WTC11 (cell line): ENCODE measurements around the gene AGBL1.

ENCODE experiments used
- KAT7 ChIP-seq: sonication (generic); formaldehyde crosslinking; IDR thresholded peaks from 2 replicates; pipeline ENCODE4 v1.8.1; 2023; ENCODE audit warnings: missing genetic modification reagents, mild to moderate bottlenecking, borderline replicate concordance
- TCF7 ChIP-seq: sonication (generic); formaldehyde crosslinking; IDR thresholded peaks from 2 replicates; pipeline ENCODE4 v1.8.0; 2022; ENCODE audit warnings: mild to moderate bottlenecking, low read depth, missing genetic modification reagents, moderate library complexity
- TF ChIP-seq, protein P1 (sequence below): fragments of 200-600 bp; IDR thresholded peaks from 2 replicates; pipeline ENCODE4 v1.8.0; 2022; ENCODE audit warnings: antibody characterized with exemption
- TF ChIP-seq, protein P2 (sequence below): sonication (generic); formaldehyde crosslinking; IDR thresholded peaks from 2 replicates; pipeline ENCODE4 v1.8.1; 2022; ENCODE audit warnings: missing genetic modification reagents, borderline replicate concordance
- TF ChIP-seq, protein P3 (sequence below): sonication (generic); formaldehyde crosslinking; IDR thresholded peaks from 2 replicates; pipeline ENCODE4 v1.8.1; 2023; ENCODE audit warnings: mild to moderate bottlenecking, missing genetic modification reagents

GRCh38 chr15:86317384-86317740 is 237.7 kb downstream of the AGBL1 start:
- TF ChIP-seq, protein P1, sequence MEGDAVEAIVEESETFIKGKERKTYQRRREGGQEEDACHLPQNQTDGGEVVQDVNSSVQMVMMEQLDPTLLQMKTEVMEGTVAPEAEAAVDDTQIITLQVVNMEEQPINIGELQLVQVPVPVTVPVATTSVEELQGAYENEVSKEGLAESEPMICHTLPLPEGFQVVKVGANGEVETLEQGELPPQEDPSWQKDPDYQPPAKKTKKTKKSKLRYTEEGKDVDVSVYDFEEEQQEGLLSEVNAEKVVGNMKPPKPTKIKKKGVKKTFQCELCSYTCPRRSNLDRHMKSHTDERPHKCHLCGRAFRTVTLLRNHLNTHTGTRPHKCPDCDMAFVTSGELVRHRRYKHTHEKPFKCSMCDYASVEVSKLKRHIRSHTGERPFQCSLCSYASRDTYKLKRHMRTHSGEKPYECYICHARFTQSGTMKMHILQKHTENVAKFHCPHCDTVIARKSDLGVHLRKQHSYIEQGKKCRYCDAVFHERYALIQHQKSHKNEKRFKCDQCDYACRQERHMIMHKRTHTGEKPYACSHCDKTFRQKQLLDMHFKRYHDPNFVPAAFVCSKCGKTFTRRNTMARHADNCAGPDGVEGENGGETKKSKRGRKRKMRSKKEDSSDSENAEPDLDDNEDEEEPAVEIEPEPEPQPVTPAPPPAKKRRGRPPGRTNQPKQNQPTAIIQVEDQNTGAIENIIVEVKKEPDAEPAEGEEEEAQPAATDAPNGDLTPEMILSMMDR: no peak
- TF ChIP-seq, protein P2, sequence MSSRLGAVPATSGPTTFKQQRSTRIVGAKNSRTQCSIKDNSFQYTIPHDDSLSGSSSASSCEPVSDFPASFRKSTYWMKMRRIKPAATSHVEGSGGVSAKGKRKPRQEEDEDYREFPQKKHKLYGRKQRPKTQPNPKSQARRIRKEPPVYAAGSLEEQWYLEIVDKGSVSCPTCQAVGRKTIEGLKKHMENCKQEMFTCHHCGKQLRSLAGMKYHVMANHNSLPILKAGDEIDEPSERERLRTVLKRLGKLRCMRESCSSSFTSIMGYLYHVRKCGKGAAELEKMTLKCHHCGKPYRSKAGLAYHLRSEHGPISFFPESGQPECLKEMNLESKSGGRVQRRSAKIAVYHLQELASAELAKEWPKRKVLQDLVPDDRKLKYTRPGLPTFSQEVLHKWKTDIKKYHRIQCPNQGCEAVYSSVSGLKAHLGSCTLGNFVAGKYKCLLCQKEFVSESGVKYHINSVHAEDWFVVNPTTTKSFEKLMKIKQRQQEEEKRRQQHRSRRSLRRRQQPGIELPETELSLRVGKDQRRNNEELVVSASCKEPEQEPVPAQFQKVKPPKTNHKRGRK (CRISPR knock-in tag): no peak
- TF ChIP-seq TCF7 (CRISPR knock-in tag): no peak
- no peak for TF ChIP-seq KAT7
- TF ChIP-seq, protein P3, sequence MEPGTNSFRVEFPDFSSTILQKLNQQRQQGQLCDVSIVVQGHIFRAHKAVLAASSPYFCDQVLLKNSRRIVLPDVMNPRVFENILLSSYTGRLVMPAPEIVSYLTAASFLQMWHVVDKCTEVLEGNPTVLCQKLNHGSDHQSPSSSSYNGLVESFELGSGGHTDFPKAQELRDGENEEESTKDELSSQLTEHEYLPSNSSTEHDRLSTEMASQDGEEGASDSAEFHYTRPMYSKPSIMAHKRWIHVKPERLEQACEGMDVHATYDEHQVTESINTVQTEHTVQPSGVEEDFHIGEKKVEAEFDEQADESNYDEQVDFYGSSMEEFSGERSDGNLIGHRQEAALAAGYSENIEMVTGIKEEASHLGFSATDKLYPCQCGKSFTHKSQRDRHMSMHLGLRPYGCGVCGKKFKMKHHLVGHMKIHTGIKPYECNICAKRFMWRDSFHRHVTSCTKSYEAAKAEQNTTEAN (CRISPR knock-in tag): no peak
